Measurements from ENCODE around the gene CORO1A.
"Not testable (repeated sequence)": the region's sequence is repeated elsewhere in the genome, so short reads cannot be mapped to it uniquely, and the experiment has no call there.

Gene CORO1A

DNA sequence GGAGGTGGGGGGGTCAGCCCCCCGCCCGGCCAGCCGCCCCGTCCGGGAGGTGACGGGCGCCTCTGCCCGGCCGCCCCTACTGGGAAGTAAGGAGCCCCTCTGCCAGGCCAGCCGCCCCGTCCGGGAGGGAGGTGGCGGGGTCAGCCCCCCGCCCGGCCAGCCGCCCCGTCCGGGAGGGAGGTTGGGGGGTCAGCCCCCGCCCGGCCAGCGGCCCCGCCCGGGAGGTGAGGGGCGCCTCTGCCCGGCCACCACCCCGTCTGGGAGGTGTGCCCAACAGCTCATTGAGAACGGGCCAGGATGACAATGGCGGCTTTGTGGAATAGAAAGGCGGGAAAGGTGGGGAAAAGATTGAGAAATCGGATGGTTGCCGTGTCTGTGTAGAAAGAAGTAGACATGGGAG lies 13.3 kb upstream of the CORO1A start:
- not testable (repeated sequence) for DNase-seq (ENCODE audit: low read depth)

DNA sequence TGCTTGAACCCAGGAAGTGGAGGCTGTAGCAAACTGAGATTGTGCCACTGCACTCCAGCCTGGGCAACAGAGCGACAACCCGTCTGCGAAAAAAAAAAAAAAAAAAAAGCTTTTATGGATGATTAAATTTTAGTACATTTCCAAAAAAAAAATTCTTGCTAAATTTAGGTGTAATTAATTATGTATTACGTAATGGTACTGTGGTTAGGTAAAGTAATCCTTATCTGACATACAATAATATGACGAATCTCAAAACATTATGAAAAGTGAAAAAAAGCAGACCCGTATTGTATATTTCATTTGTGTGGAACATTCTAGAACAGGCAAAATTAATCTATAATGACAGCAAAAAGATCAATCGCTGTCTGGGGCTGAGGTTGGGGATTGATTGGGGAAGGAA lies 10.3 kb upstream of the CORO1A start:
- DNase-seq (ENCODE audit: low read depth) = no peak

DNA sequence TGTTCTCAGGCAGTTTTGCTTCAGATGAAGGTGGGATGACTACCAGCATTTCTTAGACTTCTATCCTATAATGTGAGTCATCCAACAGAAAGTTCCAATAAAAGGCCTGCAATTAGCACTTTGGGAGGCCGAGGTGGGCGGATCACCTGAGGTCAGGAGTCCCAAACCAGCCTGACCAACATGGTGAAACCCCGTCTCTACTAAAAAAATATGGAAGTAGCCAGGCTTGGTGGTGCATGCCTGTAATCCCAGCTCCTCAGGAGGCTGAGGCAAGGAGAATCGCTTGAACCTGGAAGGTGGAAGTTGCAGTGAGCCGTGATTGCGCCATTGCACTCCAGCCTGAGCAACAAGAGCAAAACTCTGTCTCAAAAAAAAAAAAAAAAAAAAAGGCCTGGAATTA lies 6.5 kb upstream of the CORO1A start:
- DNase-seq (ENCODE audit: low read depth) = not testable (repeated sequence)

DNA sequence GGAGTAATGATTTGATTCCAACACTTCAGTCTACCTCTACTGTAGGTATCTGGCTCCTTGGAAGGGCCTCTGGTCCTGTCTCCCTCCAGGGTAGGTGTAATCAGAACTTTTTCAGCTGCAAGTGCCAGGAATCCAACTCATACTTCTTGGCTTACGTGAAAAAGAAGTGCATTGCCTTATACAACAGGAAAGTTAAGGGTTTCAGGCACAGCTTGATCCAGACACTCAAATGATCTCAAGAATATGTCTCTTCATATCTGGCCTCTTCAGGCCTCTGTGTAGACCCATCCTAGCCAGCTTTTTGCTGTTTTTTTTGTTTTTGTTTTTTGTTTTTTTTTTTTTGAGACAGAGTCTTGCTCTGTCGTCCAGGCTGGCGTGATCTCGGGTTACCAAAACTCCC lies 4.2 kb upstream of the CORO1A start:
- no peak for DNase-seq (ENCODE audit: low read depth)

DNA sequence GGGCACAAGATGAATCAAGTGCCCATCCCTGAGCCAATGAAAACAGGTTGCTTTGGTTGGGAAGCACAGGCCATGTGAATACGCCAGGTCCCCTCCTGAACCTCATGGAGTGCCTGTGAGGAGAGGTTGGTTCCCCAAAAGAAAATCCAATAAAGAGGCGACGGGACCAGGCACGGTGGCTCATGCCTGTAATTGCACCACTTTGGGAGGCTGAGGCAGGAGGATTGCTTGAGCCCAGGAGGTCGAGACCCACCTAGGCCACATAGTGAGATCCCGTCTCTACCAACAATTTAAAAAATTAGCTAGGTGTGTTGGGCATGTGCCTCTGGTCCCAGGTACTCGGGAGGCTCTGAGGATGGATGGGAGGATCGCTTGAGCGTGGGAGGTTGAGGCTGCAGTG lies 3.5 kb upstream of the CORO1A start:
- no peak for DNase-seq (ENCODE audit: low read depth)

DNA sequence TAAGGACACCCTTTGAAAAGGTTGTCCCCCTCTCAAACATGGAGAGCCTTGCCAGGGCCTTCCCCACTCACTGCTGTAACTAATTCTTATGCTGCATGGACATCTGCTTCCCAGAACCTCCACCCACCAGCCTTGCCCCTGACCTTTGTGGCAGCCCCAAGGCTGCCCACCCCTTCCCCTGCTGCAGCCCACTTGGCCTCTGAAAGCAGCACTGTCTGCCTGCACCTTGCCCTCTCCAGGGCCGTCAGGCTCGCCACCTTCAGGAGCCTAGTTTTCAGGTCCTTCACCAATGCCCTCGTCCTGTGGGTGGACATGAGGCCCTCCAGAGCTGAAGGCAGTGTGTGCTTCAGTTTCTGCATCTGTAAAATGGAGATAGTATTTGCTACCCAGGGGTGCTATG lies 2.7 kb upstream of the CORO1A start:
- no peak for DNase-seq (ENCODE audit: low read depth)

DNA sequence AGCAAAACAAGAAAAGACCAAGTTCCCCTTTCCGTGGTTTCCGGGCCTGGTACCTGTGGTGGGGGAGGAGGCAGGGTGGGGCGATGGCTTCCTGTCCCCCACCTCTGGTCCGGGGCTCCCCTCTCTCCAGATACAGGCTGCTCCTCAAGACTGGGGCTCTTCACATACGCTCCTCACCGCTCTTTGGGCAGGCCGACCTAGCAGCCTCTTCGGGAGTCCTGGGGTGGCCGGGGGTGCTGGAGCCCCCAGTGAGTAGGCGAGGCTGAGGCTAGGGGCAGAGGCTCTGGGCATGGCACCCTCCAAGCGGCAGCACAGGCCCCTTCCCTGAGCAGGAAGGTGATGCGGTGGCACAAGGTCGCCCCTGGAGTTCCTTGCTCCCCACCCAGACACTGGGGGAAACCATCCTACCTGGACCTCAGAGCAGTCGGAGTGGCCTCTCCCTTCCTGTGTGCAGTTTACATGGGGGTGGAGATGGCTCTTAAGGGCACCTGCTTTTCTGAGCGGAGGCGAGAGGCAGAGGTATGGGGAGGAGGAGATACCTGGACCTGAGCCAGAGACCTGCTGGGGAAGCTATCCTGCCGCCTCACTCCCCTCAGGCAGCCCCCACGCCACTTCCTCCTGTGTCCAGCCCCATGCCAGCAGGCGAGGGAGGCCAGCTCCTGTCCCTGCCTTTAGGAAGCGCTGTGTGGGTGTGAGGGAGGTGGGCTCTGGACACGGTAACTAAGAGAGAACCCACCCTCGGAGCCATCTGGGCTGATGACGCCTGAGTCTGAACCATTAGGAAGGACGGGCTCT lies 891 bp downstream of the CORO1A start:
- peak; percentile 63 for DNase-seq (ENCODE audit: low read depth)

DNA sequence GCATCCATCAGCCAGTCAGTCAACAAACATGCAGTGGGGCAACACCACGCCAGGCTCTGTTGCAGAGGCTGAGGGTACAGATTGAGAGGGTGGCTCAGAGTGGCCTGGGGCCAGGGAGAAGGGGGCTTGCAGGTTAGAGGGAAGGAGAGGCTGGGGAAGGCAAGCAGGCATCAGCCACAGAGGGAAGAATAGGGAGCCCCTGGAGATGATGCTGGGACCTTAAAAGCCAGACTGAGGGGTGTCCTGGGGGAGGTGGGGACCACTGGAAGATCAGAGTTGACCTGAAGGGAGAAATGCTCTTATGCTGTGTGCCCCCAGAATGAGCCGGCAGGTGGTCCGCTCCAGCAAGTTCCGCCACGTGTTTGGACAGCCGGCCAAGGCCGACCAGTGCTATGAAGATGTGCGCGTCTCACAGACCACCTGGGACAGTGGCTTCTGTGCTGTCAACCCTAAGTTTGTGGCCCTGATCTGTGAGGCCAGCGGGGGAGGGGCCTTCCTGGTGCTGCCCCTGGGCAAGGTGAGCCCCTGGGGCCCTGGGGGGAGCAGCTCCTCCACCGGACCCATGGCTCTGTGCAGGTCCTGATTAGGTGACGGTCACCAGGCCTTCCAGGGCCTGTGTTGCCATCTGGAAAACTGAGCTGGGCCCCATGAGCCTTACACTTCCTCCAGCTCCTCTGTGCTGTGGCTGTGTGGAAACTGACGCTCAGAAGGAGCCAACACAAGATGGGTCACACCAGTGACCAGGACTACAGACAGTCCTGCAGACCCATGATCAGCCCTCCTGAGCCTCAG lies 1.7 kb downstream of the CORO1A start:
- no peak for DNase-seq (ENCODE audit: low read depth)

DNA sequence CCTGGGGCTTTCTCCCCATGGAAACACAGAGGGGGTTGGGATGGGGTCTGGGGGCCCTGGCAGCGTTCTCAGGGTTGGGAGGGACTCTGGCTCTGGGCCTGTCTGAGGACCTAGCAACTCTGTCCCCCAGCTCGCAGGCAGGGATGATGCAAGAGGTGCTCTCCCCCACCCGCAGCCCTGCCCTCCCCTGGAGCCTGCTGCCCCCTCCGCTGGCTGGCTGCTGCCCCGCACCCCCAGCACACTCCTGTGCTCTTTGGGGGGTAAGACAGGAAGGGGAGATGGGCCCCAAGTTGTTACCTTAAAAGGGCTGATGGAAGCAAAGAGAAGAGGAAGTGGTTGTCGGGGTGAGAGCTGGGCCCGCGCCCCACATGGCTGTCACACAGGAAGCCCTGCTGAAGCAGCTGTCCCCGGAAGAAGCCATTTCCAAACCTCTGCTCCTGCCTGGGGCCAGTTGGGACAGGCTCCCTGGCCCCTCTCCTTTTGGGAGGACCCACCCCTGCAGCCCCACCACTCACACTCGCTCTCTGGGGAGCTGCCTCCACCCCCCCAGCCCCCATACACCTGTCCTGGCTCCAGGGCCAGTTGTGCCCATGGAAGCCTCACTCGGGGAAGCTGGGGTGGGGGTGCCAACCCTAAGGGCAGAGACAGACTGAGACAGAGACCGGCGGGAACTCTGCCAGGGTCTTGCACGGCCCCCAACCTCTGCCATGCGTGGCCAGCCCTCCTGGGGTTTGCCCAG lies 2.5 kb downstream of the CORO1A start:
- peak; percentile 77 for DNase-seq (ENCODE audit: low read depth)

DNA sequence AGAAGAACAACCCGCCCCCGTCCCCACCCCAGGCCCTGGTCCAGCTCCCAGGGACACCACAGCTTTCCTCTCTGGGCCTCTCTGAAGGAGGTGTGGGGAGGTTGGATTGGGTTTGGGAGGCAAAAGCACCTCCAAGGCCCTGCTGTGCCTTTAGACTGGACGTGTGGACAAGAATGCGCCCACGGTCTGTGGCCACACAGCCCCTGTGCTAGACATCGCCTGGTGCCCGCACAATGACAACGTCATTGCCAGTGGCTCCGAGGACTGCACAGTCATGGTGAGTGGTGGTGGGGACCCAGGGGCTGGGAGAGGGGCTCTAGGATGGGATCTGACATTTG lies 3.0 kb downstream of the CORO1A start:
- no peak for DNase-seq (ENCODE audit: low read depth)

DNA sequence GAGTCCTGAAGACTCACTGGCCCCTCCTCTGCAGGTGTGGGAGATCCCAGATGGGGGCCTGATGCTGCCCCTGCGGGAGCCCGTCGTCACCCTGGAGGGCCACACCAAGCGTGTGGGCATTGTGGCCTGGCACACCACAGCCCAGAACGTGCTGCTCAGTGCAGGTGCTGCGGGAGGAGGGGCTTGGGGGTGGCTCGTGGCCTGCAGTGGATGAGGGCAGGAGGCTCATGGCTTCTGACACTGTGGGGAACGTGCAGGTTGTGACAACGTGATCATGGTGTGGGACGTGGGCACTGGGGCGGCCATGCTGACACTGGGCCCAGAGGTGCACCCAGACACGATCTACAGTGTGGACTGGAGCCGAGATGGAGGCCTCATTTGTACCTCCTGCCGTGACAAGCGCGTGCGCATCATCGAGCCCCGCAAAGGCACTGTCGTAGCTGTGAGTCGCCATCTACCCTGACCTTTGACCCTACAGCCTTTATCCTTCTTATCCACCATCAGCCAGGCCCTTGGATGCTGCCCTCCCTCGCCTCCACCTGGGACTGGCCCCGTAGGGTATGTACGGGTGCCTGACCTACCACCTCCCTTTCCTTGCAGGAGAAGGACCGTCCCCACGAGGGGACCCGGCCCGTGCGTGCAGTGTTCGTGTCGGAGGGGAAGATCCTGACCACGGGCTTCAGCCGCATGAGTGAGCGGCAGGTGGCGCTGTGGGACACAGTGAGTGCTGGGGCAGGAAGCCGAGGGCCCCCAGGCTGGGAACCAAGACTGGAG lies 3.6 kb downstream of the CORO1A start:
- DNase-seq (ENCODE audit: low read depth) = peak; percentile 84

DNA sequence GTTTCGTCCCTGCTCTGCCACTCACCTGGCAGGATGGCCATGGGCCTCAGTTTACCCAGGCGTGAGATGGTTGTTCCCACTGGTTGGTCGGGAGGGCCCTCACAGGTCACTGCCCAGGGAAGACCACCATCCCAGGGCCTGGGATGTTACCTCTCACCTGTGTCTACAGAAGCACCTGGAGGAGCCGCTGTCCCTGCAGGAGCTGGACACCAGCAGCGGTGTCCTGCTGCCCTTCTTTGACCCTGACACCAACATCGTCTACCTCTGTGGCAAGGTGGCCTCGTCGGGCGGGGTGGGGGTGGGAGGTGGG lies 4.1 kb downstream of the CORO1A start:
- DNase-seq (ENCODE audit: low read depth) = no peak

DNA sequence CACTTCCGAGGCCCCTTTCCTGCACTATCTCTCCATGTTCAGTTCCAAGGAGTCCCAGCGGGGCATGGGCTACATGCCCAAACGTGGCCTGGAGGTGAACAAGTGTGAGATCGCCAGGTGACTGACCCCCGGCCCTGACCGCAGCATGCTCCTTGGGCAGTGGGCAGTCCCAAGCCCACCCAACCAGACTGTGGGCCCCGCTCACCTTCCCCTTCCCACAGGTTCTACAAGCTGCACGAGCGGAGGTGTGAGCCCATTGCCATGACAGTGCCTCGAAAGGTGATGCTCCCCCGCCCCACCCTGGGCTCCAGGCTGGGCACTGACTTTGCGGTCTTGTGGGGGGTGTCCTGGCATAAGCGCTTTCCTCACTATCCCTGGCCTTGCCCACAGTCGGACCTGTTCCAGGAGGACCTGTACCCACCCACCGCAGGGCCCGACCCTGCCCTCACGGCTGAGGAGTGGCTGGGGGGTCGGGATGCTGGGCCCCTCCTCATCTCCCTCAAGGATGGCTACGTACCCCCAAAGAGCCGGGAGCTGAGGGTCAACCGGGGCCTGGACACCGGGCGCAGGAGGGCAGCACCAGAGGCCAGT lies 4.7 kb downstream of the CORO1A start:
- no peak for DNase-seq (ENCODE audit: low read depth)

DNA sequence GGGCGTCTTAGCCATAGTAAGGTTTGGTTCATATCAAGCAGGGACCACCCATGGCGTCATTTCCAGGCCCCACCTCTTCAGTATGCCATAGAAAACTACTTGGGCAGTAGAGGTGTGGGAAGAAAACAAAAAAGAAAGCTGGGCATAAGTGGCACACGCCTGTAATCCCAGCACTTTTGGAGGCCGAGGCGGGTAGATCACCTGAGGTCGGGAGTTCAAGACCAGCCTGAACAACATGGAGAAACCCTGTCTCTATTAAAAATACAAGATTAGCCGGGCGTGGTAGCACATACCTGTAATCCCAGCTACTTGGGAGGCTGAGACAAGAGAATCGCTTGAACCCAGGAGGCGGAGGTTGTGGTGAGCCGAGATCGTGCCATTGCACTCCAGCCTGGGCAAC lies 7.8 kb downstream of the CORO1A start:
- not testable (repeated sequence) for DNase-seq (ENCODE audit: low read depth)

DNA sequence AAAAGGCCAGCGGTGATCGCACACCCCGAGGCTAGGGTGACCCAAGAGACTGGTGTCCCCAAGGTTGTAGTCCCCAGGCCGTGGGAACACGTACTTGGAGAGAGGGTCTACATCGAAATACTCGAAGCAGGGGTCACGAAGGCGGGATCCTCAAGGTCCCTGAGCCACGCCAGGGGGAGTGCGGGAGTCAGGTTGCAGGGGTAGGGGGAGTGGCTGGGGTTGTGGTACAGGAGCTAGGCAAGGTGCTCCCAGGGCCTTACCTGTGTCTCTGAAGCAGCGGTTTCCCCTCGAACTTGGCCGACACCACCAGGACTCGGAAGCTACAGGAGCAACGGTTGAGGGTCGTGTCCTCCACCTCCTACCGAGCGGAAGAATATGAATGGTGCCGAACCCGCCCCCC lies 9.7 kb downstream of the CORO1A start:
- DNase-seq (ENCODE audit: low read depth) = not testable (repeated sequence)

DNA sequence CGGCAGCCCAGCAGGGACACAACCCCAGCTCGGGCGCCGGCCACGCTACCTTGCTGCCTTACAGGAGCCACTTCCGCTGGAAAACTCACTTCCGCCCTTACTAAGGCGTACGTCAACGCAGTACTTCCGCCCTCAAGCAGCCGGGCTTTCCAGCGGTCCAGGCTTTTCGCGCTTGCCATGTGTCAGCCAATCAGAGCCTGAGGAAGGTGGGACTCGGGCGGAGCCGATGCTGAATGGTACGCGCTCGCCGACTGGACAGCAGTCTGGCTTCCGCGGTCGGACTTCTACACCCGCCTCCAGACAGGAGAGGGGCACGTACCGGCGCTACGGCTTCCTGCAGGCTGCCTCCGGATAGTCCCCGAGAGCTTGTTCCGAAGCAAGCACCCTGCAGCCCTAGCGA lies 10.2 kb downstream of the CORO1A start, which contains the start of the genes BOLA2B and SLX1A:
BOLA2B (minus strand) TSS at position 52 of the 400 bp plus-strand sequence. CDS start 71 bp downstream, outside the sequence.
SLX1A (plus strand) TSS at position 261 of the 400 bp plus-strand sequence. CDS start 210 bp downstream, outside the sequence.
- not testable (repeated sequence) for DNase-seq (ENCODE audit: low read depth)

DNA sequence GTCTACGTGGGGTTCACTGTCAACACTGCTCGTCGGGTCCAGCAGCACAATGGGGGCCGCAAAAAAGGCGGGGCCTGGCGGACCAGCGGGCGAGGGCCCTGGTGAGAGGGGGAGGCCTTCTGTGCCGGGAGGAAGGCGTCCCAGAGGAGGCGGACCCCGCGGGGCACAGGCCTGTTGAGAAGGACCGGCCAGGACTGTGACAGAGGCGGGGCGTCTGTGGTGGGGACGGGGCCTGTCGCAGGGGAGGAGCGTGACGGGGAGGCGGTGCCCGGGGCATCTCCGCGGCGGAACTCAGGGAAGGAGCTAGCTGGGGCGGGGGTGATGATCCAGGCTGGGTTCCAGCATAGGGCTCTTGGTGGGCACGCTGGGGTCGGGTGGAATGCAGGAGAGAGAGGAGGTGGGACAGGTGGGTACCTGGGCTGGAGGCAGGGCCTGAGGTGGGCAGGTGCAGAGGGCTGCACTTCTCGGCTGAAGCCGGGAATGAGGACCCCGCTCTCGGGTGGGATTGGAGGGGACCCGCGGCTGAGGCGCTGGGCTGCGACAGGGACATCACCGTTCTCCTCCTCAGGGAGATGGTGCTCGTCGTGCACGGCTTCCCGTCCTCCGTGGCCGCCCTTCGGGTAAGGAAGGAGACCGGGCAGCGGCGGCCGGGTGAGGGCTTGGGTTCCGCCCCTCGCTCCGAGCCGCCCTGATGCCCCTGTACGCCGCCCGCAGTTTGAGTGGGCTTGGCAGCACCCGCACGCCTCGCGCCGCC lies 10.9 kb downstream of the CORO1A start:
- DNase-seq (ENCODE audit: low read depth) = not testable (repeated sequence)

DNA sequence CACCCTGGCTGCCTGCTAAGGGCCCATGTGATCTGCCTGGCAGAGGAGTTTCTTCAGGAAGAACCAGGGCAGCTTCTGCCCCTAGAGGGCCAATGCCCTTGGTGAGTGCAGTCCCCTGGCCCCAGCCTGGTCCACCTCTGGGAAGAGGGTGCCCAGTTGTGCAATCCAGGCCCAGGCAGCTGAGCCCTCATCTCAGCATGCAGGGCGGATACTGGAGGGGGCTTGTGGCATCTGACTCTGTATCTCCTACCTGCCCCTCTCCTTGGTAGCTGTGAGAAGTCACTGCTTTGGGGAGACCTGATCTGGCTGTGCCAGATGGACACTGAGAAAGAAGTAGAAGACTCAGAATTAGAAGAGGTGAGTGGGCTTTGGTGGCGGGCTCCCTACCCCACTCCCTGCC lies 13.6 kb downstream of the CORO1A start:
- not testable (repeated sequence) for DNase-seq (ENCODE audit: low read depth)

DNA sequence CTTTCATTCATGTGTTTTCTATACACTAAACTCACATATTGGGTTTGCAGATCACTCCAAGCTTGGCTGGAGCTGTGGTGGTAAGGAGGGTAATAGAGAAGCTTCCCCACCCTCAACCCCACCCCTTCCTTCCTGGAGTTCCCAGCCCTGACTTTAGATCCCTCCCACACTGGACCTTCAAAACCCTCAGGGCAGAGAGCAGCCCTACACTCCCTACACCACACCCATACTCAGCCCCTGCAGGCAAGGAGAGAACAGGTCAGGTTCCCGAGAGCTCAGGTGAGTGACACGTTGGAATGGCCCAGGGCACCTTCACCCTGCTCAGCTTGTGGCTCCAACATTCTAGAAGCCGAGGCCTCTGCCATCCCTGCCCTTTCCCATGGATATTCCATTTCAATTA lies 15.6 kb downstream of the CORO1A start, which contains the start of gene SULT1A3:
SULT1A3 (plus strand) TSS at position 207 of the 400 bp plus-strand sequence. CDS start 1,474 bp downstream, outside the sequence.
- not testable (repeated sequence) for DNase-seq (ENCODE audit: low read depth)

DNA sequence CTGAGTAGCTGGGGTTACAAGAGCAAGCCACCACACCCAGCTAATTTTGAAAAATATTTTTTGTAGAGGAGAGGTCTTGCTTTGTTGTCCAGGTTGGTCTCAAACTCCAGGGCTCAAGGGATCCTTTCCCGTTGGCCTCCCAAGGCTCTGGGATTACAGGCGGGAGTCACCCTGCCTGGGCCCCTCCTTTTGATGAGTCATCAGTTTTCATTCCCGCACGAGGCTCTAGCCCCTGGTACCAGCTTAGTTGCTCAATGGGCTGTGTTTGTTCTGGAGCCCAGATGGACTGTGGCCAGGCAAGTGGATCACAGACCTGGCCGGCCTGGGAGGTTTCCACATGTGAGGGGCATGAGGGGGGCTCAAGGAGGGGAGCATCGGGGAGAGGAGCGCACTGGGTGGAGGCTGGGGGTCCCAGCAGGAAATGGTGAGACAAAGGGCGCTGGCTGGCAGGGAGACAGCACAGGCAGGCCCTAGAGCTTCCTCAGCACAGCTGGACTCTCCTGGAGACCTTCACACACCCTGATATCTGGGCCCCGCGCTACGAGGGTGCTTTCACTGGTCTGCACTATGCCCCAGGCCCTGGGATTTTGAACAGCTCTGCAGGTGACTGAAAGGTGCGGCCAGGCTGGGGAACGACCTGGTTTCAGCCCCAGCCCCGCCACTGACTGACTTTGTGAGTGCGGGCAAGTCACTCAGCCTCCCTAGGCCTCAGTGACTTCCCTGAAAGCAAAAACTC lies 16.4 kb downstream of the CORO1A start:
- DNase-seq (ENCODE audit: low read depth) = not testable (repeated sequence)

Measured in activated T-cell treated with anti-CD3 and anti-CD28 coated beads for 48 hours (primary cell).